ENCODE data around the gene C1QTNF8.
"Not testable (repeated sequence)": the region's sequence is repeated elsewhere in the genome, so short reads cannot be mapped to it uniquely, and the experiment has no call there.

The C1QTNF8 gene

GRCh38 chr16:1094601-1095449 is 1.2 kb downstream of the C1QTNF8 start:
- DNase-seq (ENCODE audit: low read depth, low spot score): no peak

- DNase-seq (ENCODE audit: low read depth, low spot score): no peak
Observed at GRCh38 chr16:1094124-1094479, 1.9 kb downstream of the C1QTNF8 start.

- peak; percentile 86 for DNase-seq (ENCODE audit: low read depth, low spot score)
Observed at GRCh38 chr16:1093284-1094123, 2.5 kb downstream of the C1QTNF8 start.

GRCh38 chr16:1092685-1093283 is 3.3 kb downstream of the C1QTNF8 start:
- DNase-seq (ENCODE audit: low read depth, low spot score): not testable (repeated sequence)

GRCh38 chr16:1091992-1092552 is 4.0 kb downstream of the C1QTNF8 start:
- DNase-seq (ENCODE audit: low read depth, low spot score): no peak

- no peak for DNase-seq (ENCODE audit: low read depth, low spot score)
Observed at GRCh38 chr16:1090620-1091587, 5.1 kb downstream of the C1QTNF8 start.

GRCh38 chr16:1089822-1090619 is 6.0 kb downstream of the C1QTNF8 start:
- DNase-seq (ENCODE audit: low read depth, low spot score): no peak

- DNase-seq (ENCODE audit: low read depth, low spot score): no peak
Observed at GRCh38 chr16:1089439-1089821, 6.6 kb downstream of the C1QTNF8 start.

- no peak for DNase-seq (ENCODE audit: low read depth, low spot score)
Observed at GRCh38 chr16:1088295-1089170, 7.5 kb downstream of the C1QTNF8 start.

- DNase-seq (ENCODE audit: low read depth, low spot score): not testable (repeated sequence)
Observed at GRCh38 chr16:1086443-1086842, 9.6 kb downstream of the C1QTNF8 start.

- DNase-seq (ENCODE audit: low read depth, low spot score): no peak
Observed at GRCh38 chr16:1084971-1085370, 11.1 kb downstream of the C1QTNF8 start.

- no peak for DNase-seq (ENCODE audit: low read depth, low spot score)
Observed at GRCh38 chr16:1082952-1083675, 12.9 kb downstream of the C1QTNF8 start.

GRCh38 chr16:1082266-1082951 is 13.6 kb downstream of the C1QTNF8 start:
- DNase-seq (ENCODE audit: low read depth, low spot score): no peak

- no peak for DNase-seq (ENCODE audit: low read depth, low spot score)
Observed at GRCh38 chr16:1081734-1082265, 14.2 kb downstream of the C1QTNF8 start.

GRCh38 chr16:1080801-1081733 is 15.0 kb downstream of the C1QTNF8 start:
- no peak for DNase-seq (ENCODE audit: low read depth, low spot score)

- DNase-seq (ENCODE audit: low read depth, low spot score): no peak
Observed at GRCh38 chr16:1079786-1080525, 16.1 kb downstream of the C1QTNF8 start.
